Measurements from ENCODE around the gene ERCC6L. TPM values are rescaled to one million over a fixed set of nuclear protein-coding genes. Genes with fewer than 3 reads are reported as not detected.

ERCC6L gene
- total and polyA plus RNA-seq, 2 of the 4 experiments (the other 2 are of a cell fraction) = 2.3 to 5.4 TPM

DNA sequence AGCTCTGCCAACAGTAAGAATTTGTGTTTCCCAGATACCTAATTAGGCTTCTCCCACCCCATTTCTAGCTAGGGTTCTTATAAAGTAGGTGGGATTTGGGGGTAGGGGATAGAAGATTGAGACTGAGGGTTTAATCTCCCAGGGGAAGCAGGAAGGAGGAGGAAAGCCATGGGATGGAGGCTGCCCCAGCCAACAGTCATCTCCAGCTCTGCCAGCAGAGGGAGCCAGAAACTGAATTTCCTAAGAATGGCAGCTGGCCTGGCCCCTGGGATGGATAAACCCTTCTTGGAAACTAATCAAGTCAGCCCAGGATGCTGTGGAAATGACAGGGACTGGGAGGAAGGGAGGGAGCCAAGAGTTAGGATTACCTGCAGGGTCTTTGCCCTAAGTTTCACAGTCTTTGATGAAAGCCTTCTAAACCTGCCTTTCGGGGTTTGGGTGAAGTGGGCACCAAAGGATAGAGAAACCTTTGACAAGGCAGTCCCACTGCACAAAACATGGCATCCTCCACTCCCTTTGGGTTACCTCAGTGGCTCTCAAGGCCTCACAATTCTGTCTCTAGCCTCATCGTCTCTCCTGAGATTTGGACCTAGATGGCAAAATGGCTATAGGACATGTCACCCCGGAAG, 6.7 kb upstream of the ERCC6L start:
- no peak overlapping the region for H2BK120ac ChIP-seq (ENCODE audit: low read depth, low read length)
- peak; percentile 61 for DNase-seq
- H3K23ac ChIP-seq (ENCODE audit: low read depth, low read length) = no peak overlapping the region
- H3K14ac ChIP-seq (replicated peaks; ENCODE audit: low read depth, low read length) = no peak overlapping the region
- H2BK15ac ChIP-seq (ENCODE audit: low read depth, low read length) = no peak overlapping the region
- no peak overlapping the region for H3K56ac ChIP-seq (ENCODE audit: extremely low read depth, insufficient read depth, low read length)
- no TSS peak for BruUV-seq (replicated peaks)
- no peak overlapping the region for H3K9ac ChIP-seq (ENCODE audit: low read depth, low read length)
- no peaks in the 10 kb centered on the region for H3K79me1 ChIP-seq (ENCODE audit: low read depth in 1 of 2, low read length in 2 of 2)
- no peak overlapping the region for H4K91ac ChIP-seq (ENCODE audit: insufficient read depth, low read depth, low read length)
- H3K27me3 ChIP-seq (ENCODE audit: control insufficient read depth, insufficient read depth, low read length) = peaks cover 11% of the 10 kb centered on the region; the same call in 1 of the 2 replicates
- no peak overlapping the region for H3K27ac ChIP-seq (ENCODE audit: insufficient read depth, low read length)
- H4K20me1 ChIP-seq (ENCODE audit: insufficient read depth, low read length) = 0 out of 2 replicates have a peak, but pooled peaks cover 4% of the 10 kb centered on the region
- intact Hi-C loops (cut with micrococcal nuclease) = loop anchor here (1.0 kb wide), 2 partner anchors 24 to 295 kb away; no protein-coding TSS in a partner anchor
- no peaks in the 10 kb centered on the region for H3K36me3 ChIP-seq (ENCODE audit: control insufficient read depth, insufficient read depth, low read length)
- H3K9me1 ChIP-seq (ENCODE audit: insufficient read depth, low read length) = 0 out of 2 replicates have a peak, but pooled peaks cover 3% of the 10 kb centered on the region
- no peak for TF ChIP-seq NFE2L2 (IDR thresholded peaks at IDR 0.05; ENCODE audit: low read depth, low read length)
- TF ChIP-seq RAD21 (IDR thresholded peaks at IDR 0.05; ENCODE audit: low read length) = peak; percentile 89
- no peak for TF ChIP-seq BHLHE40 (IDR thresholded peaks at IDR 0.05; ENCODE audit: low read depth, low read length)
- TF ChIP-seq, protein P1, sequence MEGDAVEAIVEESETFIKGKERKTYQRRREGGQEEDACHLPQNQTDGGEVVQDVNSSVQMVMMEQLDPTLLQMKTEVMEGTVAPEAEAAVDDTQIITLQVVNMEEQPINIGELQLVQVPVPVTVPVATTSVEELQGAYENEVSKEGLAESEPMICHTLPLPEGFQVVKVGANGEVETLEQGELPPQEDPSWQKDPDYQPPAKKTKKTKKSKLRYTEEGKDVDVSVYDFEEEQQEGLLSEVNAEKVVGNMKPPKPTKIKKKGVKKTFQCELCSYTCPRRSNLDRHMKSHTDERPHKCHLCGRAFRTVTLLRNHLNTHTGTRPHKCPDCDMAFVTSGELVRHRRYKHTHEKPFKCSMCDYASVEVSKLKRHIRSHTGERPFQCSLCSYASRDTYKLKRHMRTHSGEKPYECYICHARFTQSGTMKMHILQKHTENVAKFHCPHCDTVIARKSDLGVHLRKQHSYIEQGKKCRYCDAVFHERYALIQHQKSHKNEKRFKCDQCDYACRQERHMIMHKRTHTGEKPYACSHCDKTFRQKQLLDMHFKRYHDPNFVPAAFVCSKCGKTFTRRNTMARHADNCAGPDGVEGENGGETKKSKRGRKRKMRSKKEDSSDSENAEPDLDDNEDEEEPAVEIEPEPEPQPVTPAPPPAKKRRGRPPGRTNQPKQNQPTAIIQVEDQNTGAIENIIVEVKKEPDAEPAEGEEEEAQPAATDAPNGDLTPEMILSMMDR (conservative IDR thresholded peaks at IDR 0.05; ENCODE audit: low read depth, low read length) = peak; percentile 85
- TF ChIP-seq SMC3 (IDR thresholded peaks at IDR 0.05; ENCODE audit: low read depth, low read length) = peak; percentile 88
- ATAC-seq (ENCODE audit: low read depth) = peak; percentile 90
- no peaks in the 10 kb centered on the region for H3K9me3 ChIP-seq (ENCODE audit: control insufficient read depth, insufficient read depth, low read length)
- no peak overlapping the region for H4K8ac ChIP-seq (ENCODE audit: low read depth in 2 of 2, low read length in 2 of 2)
- H4K5ac ChIP-seq (ENCODE audit: low read depth, low read length) = no peak overlapping the region
- H3K18ac ChIP-seq (ENCODE audit: low read depth, low read length) = no peak overlapping the region
- H2BK20ac ChIP-seq (ENCODE audit: low read depth, low read length) = no peak overlapping the region
- in situ Hi-C loops (cut with MboI; ENCODE audit: low sequenced_read_pairs) = loop anchor here (5.0 kb wide), 1 partner anchor 292 kb away; no protein-coding TSS in a partner anchor
- no peak overlapping the region for H2AK5ac ChIP-seq (ENCODE audit: low read depth, low read length)
- 71% methylated on average over 1 of the region's 3 CpGs; no CpG with 5 or more reads in 1 of the 2 experiments for WGBS, 2 experiments (ENCODE audit: extremely low coverage in 2 of 2, insufficient read length in 1 of 2)
- CTCF ChIA-PET = interaction anchor here (0.6 to 1.6 kb wide), 8 partner anchors 9 to 1007 kb away, joined by 3 to 6 read pairs (median 3); partner anchors contain the start of gene RPS4X
- no peak overlapping the region for H2BK5ac ChIP-seq (ENCODE audit: low read depth, low read length, poor library complexity, severe bottlenecking)
- no peak overlapping the region for H3K4ac ChIP-seq (ENCODE audit: low read depth, low read length)
- H2AK9ac ChIP-seq (replicated peaks; ENCODE audit: low read depth, low read length, poor library complexity) = no peak overlapping the region
- H2AFZ ChIP-seq (replicated peaks; ENCODE audit: low read length, poor library complexity) = peak overlapping the region; percentile 12
- peaks cover 2% of the 10 kb centered on the region; the same call in 1 of the 2 replicates for H3K4me1 ChIP-seq (ENCODE audit: control insufficient read depth, insufficient read depth, low read length)
- no peak overlapping the region for H3K4me2 ChIP-seq (ENCODE audit: low read depth, low read length)
- POLR2A ChIA-PET (ENCODE audit: unreplicated experiment) = no interaction called here
- dilution Hi-C loops (cut with HindIII; ENCODE audit: low sequenced_read_pairs, unreplicated experiment) = no loop called here
- no peak overlapping the region for H3K4me3 ChIP-seq (ENCODE audit: insufficient read depth, low read depth, low read length)

Measured in IMR-90 (cell line).